Stimulated activated CD8-positive, alpha-beta memory T cell treated with anti-CD3 and anti-CD28 coated beads, Interleukin-7, amount 100 ng/mL, for 1 hour (primary cell): ENCODE data around the gene REEP3.
"Not testable (repeated sequence)": the region's sequence is repeated elsewhere in the genome, so short reads cannot be mapped to it uniquely, and the experiment has no call there.

Experiments
- DNase-seq, 2 donors: peaks; one replicate each; pipeline ENCODE4 v3.0.0-alpha.2; 2020; ENCODE audit warnings: low read depth in 2 of 2

REEP3 gene

DNA sequence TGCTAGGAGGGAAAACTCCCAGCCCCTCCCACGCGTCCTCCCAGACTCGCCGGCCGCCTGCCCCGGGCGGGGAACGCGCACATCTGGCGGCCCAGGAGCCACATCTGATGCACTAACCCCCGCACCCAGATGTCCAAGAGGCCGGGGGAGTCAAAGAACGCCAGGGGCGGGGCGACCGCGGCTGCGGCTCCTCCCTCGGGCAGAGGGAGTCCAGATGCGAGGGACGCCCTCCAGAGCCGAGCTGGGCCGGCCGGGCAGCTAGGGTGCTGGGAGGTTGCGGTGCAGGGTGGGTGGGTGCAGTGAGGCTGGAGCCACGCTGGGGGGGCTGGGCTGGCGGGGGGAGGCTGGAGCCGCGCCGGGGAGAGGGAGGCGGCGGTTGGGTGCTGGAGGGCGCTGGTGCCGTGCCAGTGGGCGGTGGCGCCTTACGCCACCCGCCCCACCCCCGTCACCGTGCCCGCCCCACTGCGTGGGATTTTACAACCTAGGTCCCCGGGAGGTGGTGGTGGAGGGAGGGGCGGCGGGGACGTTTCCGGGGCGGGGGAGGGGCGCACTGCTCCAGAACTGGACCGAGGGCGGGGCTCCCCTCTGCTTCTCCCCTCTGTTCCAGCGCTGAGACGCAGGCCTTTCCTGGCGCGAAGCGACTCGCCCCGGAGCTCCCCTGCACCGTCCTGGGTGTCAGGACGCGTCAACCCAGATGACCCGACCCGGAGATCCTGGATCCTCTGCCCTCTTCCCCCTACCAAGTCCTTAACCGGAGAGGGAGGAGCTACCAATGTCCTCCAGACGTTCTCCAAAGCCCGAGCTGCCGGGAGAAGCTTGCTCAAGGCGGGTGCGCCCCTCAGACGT, 109.1 kb downstream of the REEP3 start:
- DNase-seq = peak; percentile 49 to 52

- no peak for DNase-seq
Measured at GRCh38 chr10:63630931-63631680, 109.9 kb downstream of the REEP3 start.

DNA sequence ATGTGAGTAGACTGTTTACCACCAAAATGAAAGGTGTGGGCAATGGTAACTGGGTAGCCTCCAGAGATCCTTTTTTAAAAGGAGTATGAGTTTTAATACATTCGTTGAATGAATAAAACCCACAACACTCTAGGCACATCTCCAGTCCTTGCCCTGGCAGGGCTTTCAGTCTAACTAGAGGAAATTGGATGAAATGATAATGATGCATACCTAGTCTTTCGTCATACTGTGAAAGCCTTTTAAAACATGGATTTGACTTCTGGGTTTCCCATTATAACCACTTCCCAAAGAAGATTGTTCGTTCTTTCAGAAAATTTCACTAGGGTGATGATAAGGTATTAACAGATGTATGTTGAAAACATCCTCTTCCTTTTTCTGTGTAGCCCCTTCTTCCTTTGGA, 110.8 kb downstream of the REEP3 start:
- DNase-seq = no peak

- no peak for DNase-seq
Measured at GRCh38 chr10:63633677-63634487, 112.7 kb downstream of the REEP3 start.

GRCh38 chr10:63634488-63635065, 113.4 kb downstream of the REEP3 start:
- DNase-seq = no peak

- DNase-seq = no peak
Measured at GRCh38 chr10:63636812-63637211, 115.6 kb downstream of the REEP3 start.

GRCh38 chr10:63637901-63638327, 116.7 kb downstream of the REEP3 start:
- no peak for DNase-seq

- DNase-seq = no peak
Measured at GRCh38 chr10:63641366-63641765, 120.2 kb downstream of the REEP3 start.

GRCh38 chr10:63641799-63642198, 120.6 kb downstream of the REEP3 start:
- DNase-seq = no peak

DNA sequence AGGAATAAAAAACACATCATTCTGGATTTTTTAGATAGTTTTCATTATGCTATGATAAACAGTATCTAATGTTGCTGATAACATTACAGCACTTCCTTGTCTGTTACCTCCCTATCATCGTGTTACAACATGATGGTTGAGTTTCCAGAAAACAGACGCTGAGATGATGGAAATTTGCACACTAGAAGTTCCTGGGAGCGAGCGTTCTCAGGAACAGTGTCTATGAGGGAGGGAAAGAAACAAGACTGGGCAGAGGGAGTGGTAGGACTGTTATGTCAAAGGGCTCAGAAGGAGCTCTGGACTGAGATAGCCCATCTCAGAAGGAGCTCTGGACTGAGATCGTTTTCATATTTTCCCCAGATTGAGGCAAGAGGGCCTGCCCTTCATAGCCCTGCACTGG, 121.6 kb downstream of the REEP3 start:
- DNase-seq = no peak

GRCh38 chr10:63644418-63645142, 123.4 kb downstream of the REEP3 start:
- DNase-seq = no peak

GRCh38 chr10:63645195-63645594, 124.0 kb downstream of the REEP3 start:
- no peak for DNase-seq

GRCh38 chr10:63646491-63646890, 125.3 kb downstream of the REEP3 start:
- DNase-seq = no peak

- no peak for DNase-seq
Measured at GRCh38 chr10:63651864-63652263, 130.7 kb downstream of the REEP3 start.

- no peak for DNase-seq
Measured at GRCh38 chr10:63653747-63654146, 132.5 kb downstream of the REEP3 start.

- DNase-seq = no peak
Measured at GRCh38 chr10:63657761-63658160, 136.6 kb downstream of the REEP3 start.

- DNase-seq = not testable (repeated sequence)
Measured at GRCh38 chr10:63660941-63661340, 139.7 kb downstream of the REEP3 start.

DNA sequence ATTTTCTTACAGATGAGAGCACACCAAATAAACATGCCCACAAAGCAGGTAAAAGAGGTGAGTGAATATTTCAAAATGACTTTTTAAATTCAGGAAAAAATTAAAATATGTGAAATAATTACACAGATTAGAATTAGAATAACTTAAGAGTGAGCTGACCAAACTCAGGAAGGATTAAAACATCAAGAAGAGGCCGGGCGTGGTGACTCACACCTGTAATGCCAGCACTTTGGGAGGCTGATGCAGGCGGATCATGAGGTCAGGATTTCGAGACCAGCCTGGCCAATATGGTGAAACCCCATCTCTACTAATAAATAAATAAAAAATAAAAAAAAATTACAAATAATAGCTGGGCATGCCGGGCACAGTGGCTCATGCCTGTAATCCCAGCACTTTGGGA, 140.1 kb downstream of the REEP3 start:
- no peak for DNase-seq

DNA sequence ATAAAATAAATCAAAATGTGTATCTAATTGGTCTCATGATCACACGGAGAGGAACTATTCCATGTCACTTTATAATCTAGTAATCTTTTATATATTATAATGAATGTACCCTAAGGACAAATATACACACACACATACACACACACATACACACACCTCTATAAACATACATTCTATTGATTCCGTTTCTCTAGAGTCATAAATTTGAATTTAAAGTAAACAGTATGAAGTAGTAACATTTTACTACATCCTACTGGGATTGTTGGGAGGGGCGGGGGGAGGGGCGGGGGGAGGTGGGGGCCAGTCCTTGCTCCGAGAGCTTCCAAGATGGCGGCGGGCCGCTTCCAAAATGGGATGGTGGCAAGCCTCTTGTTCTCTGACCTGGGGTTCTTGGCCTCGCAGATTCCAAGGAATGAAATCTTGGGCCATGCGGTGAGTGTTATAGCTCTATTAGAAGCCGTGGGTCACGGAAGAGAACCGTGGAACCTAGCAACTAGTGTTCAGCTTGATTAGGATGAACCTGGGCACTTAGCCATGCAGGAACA, 143.2 kb downstream of the REEP3 start:
- DNase-seq = no peak

DNA sequence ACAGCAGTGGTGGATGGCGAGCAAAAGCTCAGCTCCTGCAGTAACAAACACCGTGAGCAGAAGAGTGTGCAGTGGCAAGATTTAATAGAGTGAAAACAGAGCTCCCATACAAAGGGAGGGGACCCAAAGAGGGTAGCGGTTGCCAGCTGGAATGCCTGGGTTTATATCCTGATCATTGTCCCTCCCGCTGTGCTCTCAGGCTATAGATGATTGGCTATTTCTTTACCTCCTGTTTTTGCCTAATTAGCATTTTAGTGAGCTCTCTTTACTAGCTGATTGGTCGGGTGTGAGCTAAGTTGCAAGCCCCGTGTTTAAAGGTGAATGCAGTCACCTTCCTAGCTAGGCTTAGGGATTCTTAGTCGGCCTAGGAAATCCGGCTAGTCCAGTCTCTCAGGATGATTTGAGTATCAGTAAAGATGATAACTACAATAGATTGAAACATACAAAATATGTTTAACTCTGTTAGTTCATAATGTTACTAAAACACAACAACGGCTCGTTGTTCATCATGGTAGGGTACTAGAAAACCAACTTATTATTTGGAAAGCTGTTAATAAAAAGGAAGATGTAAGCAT, 143.9 kb downstream of the REEP3 start:
- DNase-seq = not testable (repeated sequence)
